ENCODE data around the gene ZNF219. TPM values are rescaled to one million over a fixed set of nuclear protein-coding genes. Genes with fewer than 3 reads are reported as not detected.

Gene ZNF219
- total and polyA plus RNA-seq, 2 of the 13 experiments (the other 11 are each of a cell fraction or from before 2014, with no cell fraction given) = 34.5 to 36.6 TPM

DNA sequence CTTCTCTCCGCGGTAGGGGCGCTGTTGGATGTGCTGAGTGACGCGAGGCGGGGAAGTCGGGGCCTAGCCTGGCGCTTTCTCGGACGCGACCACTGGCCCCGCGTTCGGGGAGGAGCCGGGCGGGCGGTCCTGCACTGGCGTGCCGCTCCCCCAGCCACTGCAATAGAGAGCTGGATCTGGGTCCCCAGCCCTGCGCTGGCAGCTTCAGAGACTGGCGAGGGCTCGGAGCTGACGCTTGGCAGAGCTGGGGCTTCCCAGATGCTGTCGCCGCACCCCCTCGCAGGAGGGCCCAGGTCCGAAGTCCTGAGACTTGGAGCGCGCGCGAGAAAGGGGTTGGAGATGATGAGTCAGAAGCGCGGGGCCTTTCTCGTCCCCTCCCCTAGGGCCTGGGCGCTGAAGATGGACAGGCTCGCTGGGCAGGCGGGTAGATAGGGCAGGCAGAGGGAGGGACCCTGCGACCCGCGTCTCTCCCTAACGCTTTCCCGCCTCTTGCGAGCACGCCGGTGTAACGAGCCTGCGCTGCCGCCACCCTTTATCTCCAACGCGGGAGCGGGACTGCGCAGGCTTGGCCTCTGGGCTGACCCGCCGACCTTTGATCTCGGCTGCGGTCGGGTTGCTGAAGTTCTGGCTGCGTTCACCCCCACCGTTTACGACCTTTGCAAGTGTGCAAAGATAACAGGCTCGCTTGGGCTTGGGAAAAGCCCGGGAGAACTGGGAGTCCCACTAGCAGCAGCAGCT is 5.4 kb upstream of the ZNF219 start (continued):
- TF ChIP-seq ZNF407 (CRISPR knock-in tag; IDR thresholded peaks at IDR 0.05; ENCODE audit: not compliant biosample characterization) (peak; percentile 96), TRIM24 (CRISPR knock-in tag; IDR thresholded peaks at IDR 0.05) (no peak), ZNF784 (CRISPR knock-in tag; IDR thresholded peaks at IDR 0.05; ENCODE audit: borderline replicate concordance) (peak; percentile 96; the same call in 1 of the 2 replicates), ZEB1 (IDR thresholded peaks at IDR 0.05; ENCODE audit: insufficient replicate concordance, low read depth) (no peak), ZNF619 (CRISPR knock-in tag; IDR thresholded peaks at IDR 0.05) (peak; percentile 98), PHF21A (CRISPR knock-in tag; IDR thresholded peaks at IDR 0.05) (peak; percentile 98), ZNF713 (CRISPR knock-in tag; IDR thresholded peaks at IDR 0.05) (peak; percentile 99), MAF1 (CRISPR knock-in tag; IDR thresholded peaks at IDR 0.05; ENCODE audit: borderline replicate concordance) (0 out of 2 replicates have a peak, but pooled peaks have one; percentile 66), ZNF503 (CRISPR knock-in tag; IDR thresholded peaks at IDR 0.05) (peak; percentile 87), KLF6 (CRISPR knock-in tag; IDR thresholded peaks at IDR 0.05) (peak; percentile 99), PLSCR1 (CRISPR knock-in tag; IDR thresholded peaks at IDR 0.05; ENCODE audit: borderline replicate concordance) (peak; percentile 83; the same call in 1 of the 2 replicates), ZSCAN22 (CRISPR knock-in tag; IDR thresholded peaks at IDR 0.05) (peak; percentile 38), RORA (CRISPR knock-in tag; IDR thresholded peaks at IDR 0.05) (no peak)
- TF ChIP-seq, protein P1, sequence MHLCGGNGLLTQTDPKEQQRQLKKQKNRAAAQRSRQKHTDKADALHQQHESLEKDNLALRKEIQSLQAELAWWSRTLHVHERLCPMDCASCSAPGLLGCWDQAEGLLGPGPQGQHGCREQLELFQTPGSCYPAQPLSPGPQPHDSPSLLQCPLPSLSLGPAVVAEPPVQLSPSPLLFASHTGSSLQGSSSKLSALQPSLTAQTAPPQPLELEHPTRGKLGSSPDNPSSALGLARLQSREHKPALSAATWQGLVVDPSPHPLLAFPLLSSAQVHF (CRISPR knock-in tag; IDR thresholded peaks at IDR 0.05) = peak; percentile 95

Measured in HepG2 (cell line).